Body of pancreas (tissue), 4 donors: ENCODE measurements around the gene CDC42EP5. TPM values are rescaled to one million over a fixed set of nuclear protein-coding genes. Genes with fewer than 3 reads are reported as not detected.
"Not testable (repeated sequence)": the region's sequence is repeated elsewhere in the genome, so short reads cannot be mapped to it uniquely, and the experiment has no call there.

Experiments
- ATAC-seq: fragments of 150-250 bp; one replicate; pipeline ENCODE4 v1.9.1; 2016
- DNase-seq, 4 donors: peaks; one replicate each; pipeline ENCODE4 v3.0.0-alpha.2; 2019
- H3K27ac ChIP-seq, 4 donors: fragments of 200-600 bp; sonication (generic); 1 replicate in 3 of 4; 2 replicates in 1 of 4; pipeline versions ENCODE4 v1.5.1 to v1.6.1; 2016 to 2019; ENCODE audit warnings: mild to moderate bottlenecking in 1 of 4, mixed read lengths in 1 of 4, moderate library complexity in 1 of 4
- H3K27me3 ChIP-seq, 2 donors: fragments of 200-600 bp; sonication (generic); one replicate each; pipeline ENCODE4 v1.6.0; 2016; ENCODE audit warnings: mild to moderate bottlenecking in 1 of 2
- H3K36me3 ChIP-seq, 2 donors: fragments of 200-600 bp; sonication (generic); replicated peaks in 1 of 2; 2 replicates each; pipeline ENCODE4 v1.5.1; 2016; ENCODE audit warnings: low read depth in 2 of 2; ENCODE audit not compliant: insufficient read depth in 1 of 2
- H3K4me1 ChIP-seq: fragments of 200-600 bp; sonication (generic); one replicate; pipeline ENCODE4 v1.6.0; 2016
- H3K4me3 ChIP-seq, 2 donors: fragments of 200-600 bp; sonication (generic); 1 replicate in 1 of 2; 2 replicates in 1 of 2; pipeline ENCODE4 v1.5.1; 2016 to 2019
- H3K9me3 ChIP-seq, 3 donors: fragments of 200-600 bp; sonication (generic); 1 replicate in 2 of 3; 2 replicates in 1 of 3; pipeline ENCODE4 v1.5.1; 2016
- POLR2A ChIP-seq, 3 donors: fragments of 450-650 bp; IDR thresholded peaks; one replicate each; pipeline ENCODE4 v1.6.1; 2016; ENCODE audit warnings: antibody characterized with exemption in 3 of 3, mild to moderate bottlenecking in 2 of 3
- whole genome bisulfite sequencing, 2 donors: methylation state at CpG; one replicate each; pipeline ENCODE4 v1.1.5; 2017; 5-methylcytosine and 5-hydroxymethylcytosine counted together
- intact Hi-C: fragments of 100-400 bp; cut with DNase I; formaldehyde crosslinking; loops from one replicate; pipeline ENCODE4 v1.15.1; 2023
- total RNA-seq, 2 donors: library from RNA; depleted of rRNA; stranded (reverse); fragments of >200 nt; gene quantifications; one replicate each; pipeline ENCODE4 v1.1.0, GENCODE V29; 2016
- TF ChIP-seq, protein P1 (sequence below), 7 experiments: fragments of 450-650 bp in 4 of 7; fragments of 200-600 bp in 3 of 7; sonication (generic) in 3 of 7; IDR thresholded peaks; one replicate each; pipeline ENCODE4 v1.5.1; 2016 to 2019; ENCODE audit warnings: antibody characterized with exemption in 7 of 7

Gene CDC42EP5
- total RNA-seq, 2 donors from 2014 or later: 18.2 to 92.9 TPM

DNA sequence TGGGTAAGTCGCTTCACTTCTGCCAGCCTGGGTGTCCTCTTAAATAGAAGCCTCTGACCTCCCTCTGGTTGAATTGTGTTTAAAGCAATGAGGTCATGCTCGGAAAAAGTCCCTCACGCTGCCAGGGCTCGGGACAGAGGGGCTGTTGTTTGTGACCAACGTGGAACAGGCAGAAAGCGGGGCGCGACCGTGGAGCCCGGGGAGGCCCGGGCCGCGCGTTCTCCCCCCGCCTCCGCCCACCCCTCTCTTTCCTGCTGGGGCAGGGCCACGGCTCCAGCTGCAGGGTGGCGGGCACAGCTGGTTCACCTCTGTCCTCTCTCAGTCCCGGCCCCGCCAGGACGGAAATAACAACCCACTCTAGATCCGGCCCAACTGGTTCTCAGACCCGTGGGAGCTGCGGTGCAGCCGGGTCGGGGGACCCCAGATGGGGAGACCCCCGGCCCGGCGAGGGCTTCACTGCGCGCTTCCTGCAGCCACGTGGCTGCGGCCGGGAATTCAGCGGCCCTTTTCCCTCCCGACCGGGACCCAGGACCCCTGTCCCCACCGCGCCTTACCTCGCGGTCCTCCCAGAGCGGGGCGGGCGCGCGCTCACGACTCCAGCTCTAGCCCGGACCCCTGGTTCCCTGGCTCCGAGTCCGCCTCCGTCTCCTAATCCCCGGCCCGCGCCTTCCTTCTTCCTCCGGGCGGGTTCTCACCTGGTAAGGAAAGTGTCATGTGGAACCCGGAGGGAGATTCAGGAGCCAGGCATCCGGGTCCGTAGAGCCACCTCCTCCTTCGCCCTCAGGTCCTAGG lies 1.9 kb downstream of the CDC42EP5 start:
- WGBS, 2 donors: 11 to 52% methylated on average over 23 to 59 of the region's 60 CpGs
- intact Hi-C loops: no loop called here

DNA sequence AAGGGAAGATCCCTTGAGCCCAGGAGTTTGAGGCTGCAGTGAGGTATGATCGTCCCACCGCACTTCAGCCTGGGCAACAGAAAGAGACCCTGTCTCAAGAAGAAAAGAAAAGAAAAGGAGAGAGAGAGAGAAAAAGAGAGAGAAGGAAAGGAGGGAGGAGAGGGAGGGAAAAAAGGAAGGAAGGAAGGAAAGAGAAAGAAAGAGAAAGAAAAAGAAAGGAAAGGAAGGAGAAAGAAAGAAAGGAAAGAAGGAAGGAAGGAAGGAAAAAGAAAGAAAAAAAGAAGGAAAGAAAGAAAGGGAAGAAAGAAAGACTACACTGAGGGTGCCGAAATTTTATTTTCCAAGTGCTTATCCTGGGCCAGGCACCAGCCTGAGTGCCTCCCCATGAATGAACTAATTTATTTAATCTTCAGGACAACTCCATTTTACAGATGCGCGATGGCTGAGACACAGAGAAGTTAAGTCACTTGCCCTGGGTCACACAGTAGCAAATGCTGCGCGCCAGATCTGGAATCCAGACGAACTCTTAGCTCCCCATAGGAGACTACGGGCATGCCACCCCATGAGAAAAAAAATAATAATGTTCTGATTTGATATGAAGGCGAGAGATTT lies 2.7 kb downstream of the CDC42EP5 start:
- no peaks in the 10 kb centered on the region for H3K36me3 ChIP-seq
- WGBS, 2 donors: 62 to 64% methylated on average over 10 of the region's 10 CpGs
- H3K27me3 ChIP-seq: no peaks in the 10 kb centered on the region
- H3K4me1 ChIP-seq: peaks cover 71% of the 10 kb centered on the region
- H3K9me3 ChIP-seq: no peaks in the 10 kb centered on the region
- no peak for DNase-seq
- ATAC-seq: no peak
- H3K27ac ChIP-seq: peak overlapping the region; percentile 52 to 98 (median 87)
- no peak for TF ChIP-seq POLR2A (IDR thresholded peaks at IDR 0.05)
- TF ChIP-seq, protein P1, sequence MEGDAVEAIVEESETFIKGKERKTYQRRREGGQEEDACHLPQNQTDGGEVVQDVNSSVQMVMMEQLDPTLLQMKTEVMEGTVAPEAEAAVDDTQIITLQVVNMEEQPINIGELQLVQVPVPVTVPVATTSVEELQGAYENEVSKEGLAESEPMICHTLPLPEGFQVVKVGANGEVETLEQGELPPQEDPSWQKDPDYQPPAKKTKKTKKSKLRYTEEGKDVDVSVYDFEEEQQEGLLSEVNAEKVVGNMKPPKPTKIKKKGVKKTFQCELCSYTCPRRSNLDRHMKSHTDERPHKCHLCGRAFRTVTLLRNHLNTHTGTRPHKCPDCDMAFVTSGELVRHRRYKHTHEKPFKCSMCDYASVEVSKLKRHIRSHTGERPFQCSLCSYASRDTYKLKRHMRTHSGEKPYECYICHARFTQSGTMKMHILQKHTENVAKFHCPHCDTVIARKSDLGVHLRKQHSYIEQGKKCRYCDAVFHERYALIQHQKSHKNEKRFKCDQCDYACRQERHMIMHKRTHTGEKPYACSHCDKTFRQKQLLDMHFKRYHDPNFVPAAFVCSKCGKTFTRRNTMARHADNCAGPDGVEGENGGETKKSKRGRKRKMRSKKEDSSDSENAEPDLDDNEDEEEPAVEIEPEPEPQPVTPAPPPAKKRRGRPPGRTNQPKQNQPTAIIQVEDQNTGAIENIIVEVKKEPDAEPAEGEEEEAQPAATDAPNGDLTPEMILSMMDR (IDR thresholded peaks at IDR 0.05): no peak
- intact Hi-C loops: no loop called here
- H3K4me3 ChIP-seq: no peak overlapping the region

More for the DNA sequence above, 1.9 kb downstream of the CDC42EP5 start:
- no peaks in the 10 kb centered on the region for H3K36me3 ChIP-seq
- ATAC-seq: peak; percentile 64
- no peaks in the 10 kb centered on the region for H3K9me3 ChIP-seq
- peak; percentile 62 to 74 (median 68) for DNase-seq
- peaks cover 63% of the 10 kb centered on the region for H3K4me1 ChIP-seq
- H3K4me3 ChIP-seq: peak overlapping the region in 1 of 2 donors; percentile 11
- peak overlapping the region; percentile 52 to 98 (median 87) for H3K27ac ChIP-seq
- TF ChIP-seq POLR2A (IDR thresholded peaks at IDR 0.05): peak in 2 of 3 donors; percentile 61 to 72
- TF ChIP-seq, protein P1 (IDR thresholded peaks at IDR 0.05): no peak
- no peaks in the 10 kb centered on the region for H3K27me3 ChIP-seq

DNA sequence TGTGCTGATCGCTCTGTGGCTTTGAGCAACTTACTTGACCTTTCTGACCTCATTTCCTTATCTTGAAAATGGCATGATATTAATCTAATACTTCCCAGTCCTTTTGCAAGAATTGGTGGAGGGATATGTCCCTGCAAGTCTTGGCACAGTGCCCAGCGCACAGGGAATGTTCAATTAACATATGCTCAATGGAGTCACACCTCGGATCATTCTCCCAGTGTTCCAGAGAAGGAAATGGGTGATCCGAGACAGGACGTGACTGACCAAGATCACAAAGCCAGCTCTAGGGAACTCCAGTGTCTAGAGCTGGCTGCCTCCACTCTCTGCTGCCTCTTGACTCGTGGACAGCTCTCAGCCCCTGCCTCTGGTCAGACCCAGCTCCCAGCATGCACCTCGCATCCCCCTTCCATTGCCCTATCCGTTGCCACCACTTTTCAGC lies 3.6 kb downstream of the CDC42EP5 start:
- DNase-seq (peak in 2 of 4 donors; percentile 58 to 63), ATAC-seq (no peak)
- peak overlapping the region in 3 of 4 donors; percentile 77 to 98 (median 97) for H3K27ac ChIP-seq
- H3K9me3 ChIP-seq: no peaks in the 10 kb centered on the region
- peak in 1 of 3 donors; percentile 12 for TF ChIP-seq POLR2A (IDR thresholded peaks at IDR 0.05)
- TF ChIP-seq, protein P1 (IDR thresholded peaks at IDR 0.05): no peak
- no peaks in the 10 kb centered on the region for H3K27me3 ChIP-seq
- peaks cover 73% of the 10 kb centered on the region for H3K4me1 ChIP-seq
- H3K36me3 ChIP-seq: no peaks in the 10 kb centered on the region
- intact Hi-C loops: no loop called here
- WGBS, 2 donors: 43 to 46% methylated on average over 8 of the region's 8 CpGs
- H3K4me3 ChIP-seq: no peak overlapping the region

DNA sequence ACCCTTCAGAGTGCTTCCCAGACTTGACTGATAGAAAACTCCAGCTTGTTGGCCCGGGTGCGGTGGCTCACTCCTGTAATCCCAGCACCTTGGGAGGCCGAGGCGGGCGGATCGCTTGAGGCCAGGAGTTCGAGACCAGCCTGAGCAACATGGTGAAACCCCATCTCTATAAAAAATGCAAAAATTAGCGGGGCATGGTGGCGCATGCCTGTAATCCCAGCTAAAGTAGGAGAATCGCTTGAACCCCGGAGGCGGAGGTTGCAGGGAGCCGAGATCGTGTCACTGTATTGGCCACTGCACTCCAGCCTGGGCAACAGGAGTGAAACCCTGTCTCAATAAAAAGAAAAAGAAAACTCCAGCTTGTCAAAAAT lies 7.0 kb downstream of the CDC42EP5 start:
- H3K27ac ChIP-seq: peak overlapping the region in 3 of 4 donors; percentile 97 to 99 (median 98)

DNA sequence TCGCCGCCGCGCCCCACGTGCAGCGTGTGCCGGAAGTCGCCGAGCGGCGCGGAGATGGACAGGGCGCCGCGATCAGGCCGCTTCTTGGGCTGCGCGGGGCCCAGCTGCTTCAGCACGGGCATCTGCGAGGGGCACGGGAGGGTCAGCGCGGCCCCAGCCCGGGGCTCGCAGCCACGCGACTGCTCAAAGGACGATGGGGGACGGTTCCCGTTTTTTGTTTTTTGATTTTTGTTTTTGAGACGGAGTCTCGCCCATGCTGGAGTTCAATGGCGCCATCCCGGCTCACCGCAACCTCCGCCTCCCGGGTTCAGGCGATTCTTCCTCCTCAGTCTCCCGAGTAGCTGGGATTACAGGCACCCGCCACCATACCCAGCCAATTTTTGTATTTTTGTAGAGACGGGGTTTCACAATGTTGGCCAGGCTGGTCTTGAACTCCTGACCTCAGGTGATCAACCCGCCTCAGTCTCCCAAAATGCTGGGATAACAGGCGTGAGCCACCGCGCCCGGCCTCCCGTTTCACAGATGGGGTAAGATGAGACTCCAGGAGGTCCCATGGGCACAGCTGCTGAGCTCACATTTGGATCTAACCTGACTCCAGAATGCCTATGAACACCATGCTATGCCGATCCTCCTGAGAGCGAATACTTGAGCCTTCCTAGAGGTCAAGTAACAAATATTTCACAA lies 7.5 kb downstream of the CDC42EP5 start:
- H3K9me3 ChIP-seq: no peaks in the 10 kb centered on the region
- H3K4me1 ChIP-seq: peaks cover 88% of the 10 kb centered on the region
- H3K4me3 ChIP-seq: no peak overlapping the region
- peaks cover 0 to 4% of the 10 kb centered on the region in 2 donors for H3K36me3 ChIP-seq
- H3K27ac ChIP-seq: peak overlapping the region in 3 of 4 donors; percentile 97 to 99 (median 98)
- DNase-seq: no peak
- no peak for ATAC-seq
- WGBS, 2 donors: 75 to 97% methylated on average over 15 to 43 of the region's 49 CpGs
- TF ChIP-seq, protein P1 (IDR thresholded peaks at IDR 0.05): no peak
- TF ChIP-seq POLR2A (IDR thresholded peaks at IDR 0.05): no peak
- no peaks in the 10 kb centered on the region for H3K27me3 ChIP-seq
- intact Hi-C loops: no loop called here

More for the DNA sequence above, 7.0 kb downstream of the CDC42EP5 start:
- H3K36me3 ChIP-seq, H3K4me3 ChIP-seq, intact Hi-C loops, H3K27me3 ChIP-seq, DNase-seq, ATAC-seq, H3K9me3 ChIP-seq: not testable (repeated sequence)
- WGBS, 2 donors: 94 to 96% methylated on average over 14 of the region's 14 CpGs
- H3K4me1 ChIP-seq: peaks cover 88% of the 10 kb centered on the region
